HEK293 (cell line): ENCODE measurements around the gene SYCE1.

ENCODE experiments used
- ZFP3 ChIP-seq: fragments of 450-650 bp; formaldehyde crosslinking; IDR thresholded peaks from 2 replicates; pipeline ENCODE4 v1.5.1; 2016; ENCODE audit warnings: low read depth, missing biosample characterization, missing genetic modification characterization
- ZNF404 ChIP-seq: fragments of 450-650 bp; formaldehyde crosslinking; IDR thresholded peaks from 2 replicates; pipeline ENCODE4 v1.5.1; 2017; ENCODE audit warnings: missing biosample characterization, missing genetic modification characterization
- ZNF423 ChIP-seq: fragments of 450-650 bp; formaldehyde crosslinking; IDR thresholded peaks from 2 replicates; pipeline ENCODE4 v1.5.1; 2016; ENCODE audit warnings: missing biosample characterization, missing genetic modification characterization
- TF ChIP-seq, protein P1 (sequence below): fragments of 450-650 bp; formaldehyde crosslinking; IDR thresholded peaks from 2 replicates; pipeline ENCODE4 v1.5.1; 2016; ENCODE audit warnings: missing biosample characterization, missing genetic modification characterization
- TF ChIP-seq, protein P2 (sequence below): fragments of 450-650 bp; formaldehyde crosslinking; conservative IDR thresholded peaks from 2 replicates; pipeline ENCODE4 v1.5.1; 2016; ENCODE audit warnings: low read depth, missing biosample characterization, missing genetic modification characterization

GRCh38 chr10:133527771-133528271 is 37.6 kb downstream of the SYCE1 start:
- TF ChIP-seq, protein P1, sequence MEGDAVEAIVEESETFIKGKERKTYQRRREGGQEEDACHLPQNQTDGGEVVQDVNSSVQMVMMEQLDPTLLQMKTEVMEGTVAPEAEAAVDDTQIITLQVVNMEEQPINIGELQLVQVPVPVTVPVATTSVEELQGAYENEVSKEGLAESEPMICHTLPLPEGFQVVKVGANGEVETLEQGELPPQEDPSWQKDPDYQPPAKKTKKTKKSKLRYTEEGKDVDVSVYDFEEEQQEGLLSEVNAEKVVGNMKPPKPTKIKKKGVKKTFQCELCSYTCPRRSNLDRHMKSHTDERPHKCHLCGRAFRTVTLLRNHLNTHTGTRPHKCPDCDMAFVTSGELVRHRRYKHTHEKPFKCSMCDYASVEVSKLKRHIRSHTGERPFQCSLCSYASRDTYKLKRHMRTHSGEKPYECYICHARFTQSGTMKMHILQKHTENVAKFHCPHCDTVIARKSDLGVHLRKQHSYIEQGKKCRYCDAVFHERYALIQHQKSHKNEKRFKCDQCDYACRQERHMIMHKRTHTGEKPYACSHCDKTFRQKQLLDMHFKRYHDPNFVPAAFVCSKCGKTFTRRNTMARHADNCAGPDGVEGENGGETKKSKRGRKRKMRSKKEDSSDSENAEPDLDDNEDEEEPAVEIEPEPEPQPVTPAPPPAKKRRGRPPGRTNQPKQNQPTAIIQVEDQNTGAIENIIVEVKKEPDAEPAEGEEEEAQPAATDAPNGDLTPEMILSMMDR (tag by site-specific recombination): no peak
- TF ChIP-seq ZNF404 (tag by site-specific recombination) (no peak), ZNF423 (tag by site-specific recombination) (no peak), ZFP3 (tag by site-specific recombination) (no peak)
- TF ChIP-seq, protein P2, sequence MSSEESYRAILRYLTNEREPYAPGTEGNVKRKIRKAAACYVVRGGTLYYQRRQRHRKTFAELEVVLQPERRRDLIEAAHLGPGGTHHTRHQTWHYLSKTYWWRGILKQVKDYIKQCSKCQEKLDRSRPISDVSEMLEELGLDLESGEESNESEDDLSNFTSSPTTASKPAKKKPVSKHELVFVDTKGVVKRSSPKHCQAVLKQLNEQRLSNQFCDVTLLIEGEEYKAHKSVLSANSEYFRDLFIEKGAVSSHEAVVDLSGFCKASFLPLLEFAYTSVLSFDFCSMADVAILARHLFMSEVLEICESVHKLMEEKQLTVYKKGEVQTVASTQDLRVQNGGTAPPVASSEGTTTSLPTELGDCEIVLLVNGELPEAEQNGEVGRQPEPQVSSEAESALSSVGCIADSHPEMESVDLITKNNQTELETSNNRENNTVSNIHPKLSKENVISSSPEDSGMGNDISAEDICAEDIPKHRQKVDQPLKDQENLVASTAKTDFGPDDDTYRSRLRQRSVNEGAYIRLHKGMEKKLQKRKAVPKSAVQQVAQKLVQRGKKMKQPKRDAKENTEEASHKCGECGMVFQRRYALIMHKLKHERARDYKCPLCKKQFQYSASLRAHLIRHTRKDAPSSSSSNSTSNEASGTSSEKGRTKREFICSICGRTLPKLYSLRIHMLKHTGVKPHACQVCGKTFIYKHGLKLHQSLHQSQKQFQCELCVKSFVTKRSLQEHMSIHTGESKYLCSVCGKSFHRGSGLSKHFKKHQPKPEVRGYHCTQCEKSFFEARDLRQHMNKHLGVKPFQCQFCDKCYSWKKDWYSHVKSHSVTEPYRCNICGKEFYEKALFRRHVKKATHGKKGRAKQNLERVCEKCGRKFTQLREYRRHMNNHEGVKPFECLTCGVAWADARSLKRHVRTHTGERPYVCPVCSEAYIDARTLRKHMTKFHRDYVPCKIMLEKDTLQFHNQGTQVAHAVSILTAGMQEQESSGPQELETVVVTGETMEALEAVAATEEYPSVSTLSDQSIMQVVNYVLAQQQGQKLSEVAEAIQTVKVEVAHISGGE (tag by site-specific recombination): no peak
